Measurements from ENCODE around the gene OR52I2. TPM values are rescaled to one million over a fixed set of nuclear protein-coding genes. Genes with fewer than 3 reads are reported as not detected.
A peak's percentile ranks its signal among the peaks of the same experiment; 100 is the strongest.

The OR52I2 gene
- total RNA-seq, 1 donor from 2014 or later = 0.49 TPM

DNA sequence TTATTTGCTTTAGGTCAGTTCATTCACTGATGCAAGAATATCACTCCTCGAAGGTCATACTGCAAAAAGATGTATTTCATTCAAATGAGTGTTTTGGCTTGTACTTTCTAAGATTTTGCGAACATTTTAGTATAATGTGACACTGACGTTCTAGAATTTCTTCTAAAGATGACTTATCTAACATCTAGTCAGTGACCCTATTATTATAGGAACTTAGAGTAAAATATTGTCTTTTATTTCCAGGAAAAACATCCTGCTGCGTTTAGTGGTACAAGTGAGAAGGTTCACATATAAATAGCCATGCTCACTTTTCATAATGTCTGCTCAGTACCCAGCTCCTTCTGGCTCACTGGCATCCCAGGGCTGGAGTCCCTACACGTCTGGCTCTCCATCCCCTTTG is 36.7 kb upstream of the OR52I2 start, which contains the start of gene OR52M1:
TSS of gene OR52M1 (plus strand) at position 301 of the 400 bp plus-strand sequence. CDS start at position 301, 0 bp downstream.
- H3K27ac Mint-ChIP-seq (ENCODE audit: unreplicated experiment) = no peak within 1 kb of the TSS
- no peaks in the 10 kb centered on the region for H3K27me3 Mint-ChIP-seq (ENCODE audit: unreplicated experiment)
- DNase-seq = no peak
- H3K9me3 Mint-ChIP-seq (ENCODE audit: unreplicated experiment) = no peaks in the 10 kb centered on the region
- TF ChIP-seq, protein P1, sequence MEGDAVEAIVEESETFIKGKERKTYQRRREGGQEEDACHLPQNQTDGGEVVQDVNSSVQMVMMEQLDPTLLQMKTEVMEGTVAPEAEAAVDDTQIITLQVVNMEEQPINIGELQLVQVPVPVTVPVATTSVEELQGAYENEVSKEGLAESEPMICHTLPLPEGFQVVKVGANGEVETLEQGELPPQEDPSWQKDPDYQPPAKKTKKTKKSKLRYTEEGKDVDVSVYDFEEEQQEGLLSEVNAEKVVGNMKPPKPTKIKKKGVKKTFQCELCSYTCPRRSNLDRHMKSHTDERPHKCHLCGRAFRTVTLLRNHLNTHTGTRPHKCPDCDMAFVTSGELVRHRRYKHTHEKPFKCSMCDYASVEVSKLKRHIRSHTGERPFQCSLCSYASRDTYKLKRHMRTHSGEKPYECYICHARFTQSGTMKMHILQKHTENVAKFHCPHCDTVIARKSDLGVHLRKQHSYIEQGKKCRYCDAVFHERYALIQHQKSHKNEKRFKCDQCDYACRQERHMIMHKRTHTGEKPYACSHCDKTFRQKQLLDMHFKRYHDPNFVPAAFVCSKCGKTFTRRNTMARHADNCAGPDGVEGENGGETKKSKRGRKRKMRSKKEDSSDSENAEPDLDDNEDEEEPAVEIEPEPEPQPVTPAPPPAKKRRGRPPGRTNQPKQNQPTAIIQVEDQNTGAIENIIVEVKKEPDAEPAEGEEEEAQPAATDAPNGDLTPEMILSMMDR (IDR thresholded peaks at IDR 0.05; ENCODE audit: partially characterized antibody, unreplicated experiment) = no peak
- no peak within 1 kb of the TSS for H3K4me3 Mint-ChIP-seq (ENCODE audit: unreplicated experiment)
- no peaks in the 10 kb centered on the region for H3K4me1 Mint-ChIP-seq (ENCODE audit: low read depth, unreplicated experiment)
- no peaks in the 10 kb centered on the region for H3K36me3 Mint-ChIP-seq (ENCODE audit: unreplicated experiment)

DNA sequence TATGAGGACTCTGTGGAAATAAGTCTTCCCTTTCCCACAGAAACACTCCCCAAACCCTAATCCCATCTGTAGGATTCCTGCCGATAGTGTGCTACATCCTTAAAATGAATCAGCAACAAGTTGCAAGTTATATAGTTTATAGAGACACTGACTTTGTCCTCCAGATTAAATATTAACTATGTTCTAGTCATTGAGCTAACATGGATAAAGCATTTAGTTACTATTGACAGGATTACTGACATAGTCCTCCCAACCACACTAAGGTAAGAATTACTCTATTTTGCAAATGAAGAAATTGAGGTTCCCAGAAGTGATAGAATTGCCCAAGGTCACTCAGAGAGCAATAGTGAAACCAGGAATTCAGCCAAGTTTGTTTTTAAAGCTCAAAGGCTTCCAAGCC is 34.7 kb upstream of the OR52I2 start:
- Mint-ChIP-seq H3K4me3 (ENCODE audit: unreplicated experiment) (no peak overlapping the region), H3K9me3 (ENCODE audit: unreplicated experiment) (no peaks in the 10 kb centered on the region), H3K27ac (ENCODE audit: unreplicated experiment) (no peak overlapping the region), H3K4me1 (ENCODE audit: low read depth, unreplicated experiment) (no peaks in the 10 kb centered on the region), H3K36me3 (ENCODE audit: unreplicated experiment) (no peaks in the 10 kb centered on the region), H3K27me3 (ENCODE audit: unreplicated experiment) (no peaks in the 10 kb centered on the region)
- no peak for DNase-seq
- TF ChIP-seq, protein P1 (IDR thresholded peaks at IDR 0.05; ENCODE audit: partially characterized antibody, unreplicated experiment) = no peak

DNA sequence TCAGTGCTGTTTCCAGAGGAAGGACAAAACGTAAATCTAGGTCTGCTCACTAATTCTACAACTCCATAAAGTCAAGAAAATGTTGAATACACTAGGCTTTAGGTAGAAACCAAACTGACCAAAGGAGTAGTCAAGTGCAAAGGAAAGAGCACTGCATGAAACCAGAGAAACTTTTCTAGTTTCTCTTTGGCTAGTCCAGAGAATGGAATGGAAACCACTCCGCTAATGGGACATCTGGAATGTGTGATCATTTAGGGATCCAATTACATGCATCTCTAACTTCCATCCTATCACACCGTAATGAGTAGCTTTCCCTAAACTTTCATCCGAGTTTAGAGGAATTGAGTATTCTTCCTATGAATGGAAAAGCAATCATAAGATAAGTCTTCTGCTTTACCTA is 34.1 kb upstream of the OR52I2 start:
- TF ChIP-seq, protein P1 (IDR thresholded peaks at IDR 0.05; ENCODE audit: partially characterized antibody, unreplicated experiment) = no peak
- no peak overlapping the region for H3K4me3 Mint-ChIP-seq (ENCODE audit: unreplicated experiment)
- no peak for DNase-seq
- no peaks in the 10 kb centered on the region for H3K4me1 Mint-ChIP-seq (ENCODE audit: low read depth, unreplicated experiment)
- H3K27me3 Mint-ChIP-seq (ENCODE audit: unreplicated experiment) = no peaks in the 10 kb centered on the region
- H3K27ac Mint-ChIP-seq (ENCODE audit: unreplicated experiment) = no peak overlapping the region
- no peaks in the 10 kb centered on the region for H3K36me3 Mint-ChIP-seq (ENCODE audit: unreplicated experiment)
- H3K9me3 Mint-ChIP-seq (ENCODE audit: unreplicated experiment) = no peaks in the 10 kb centered on the region

DNA sequence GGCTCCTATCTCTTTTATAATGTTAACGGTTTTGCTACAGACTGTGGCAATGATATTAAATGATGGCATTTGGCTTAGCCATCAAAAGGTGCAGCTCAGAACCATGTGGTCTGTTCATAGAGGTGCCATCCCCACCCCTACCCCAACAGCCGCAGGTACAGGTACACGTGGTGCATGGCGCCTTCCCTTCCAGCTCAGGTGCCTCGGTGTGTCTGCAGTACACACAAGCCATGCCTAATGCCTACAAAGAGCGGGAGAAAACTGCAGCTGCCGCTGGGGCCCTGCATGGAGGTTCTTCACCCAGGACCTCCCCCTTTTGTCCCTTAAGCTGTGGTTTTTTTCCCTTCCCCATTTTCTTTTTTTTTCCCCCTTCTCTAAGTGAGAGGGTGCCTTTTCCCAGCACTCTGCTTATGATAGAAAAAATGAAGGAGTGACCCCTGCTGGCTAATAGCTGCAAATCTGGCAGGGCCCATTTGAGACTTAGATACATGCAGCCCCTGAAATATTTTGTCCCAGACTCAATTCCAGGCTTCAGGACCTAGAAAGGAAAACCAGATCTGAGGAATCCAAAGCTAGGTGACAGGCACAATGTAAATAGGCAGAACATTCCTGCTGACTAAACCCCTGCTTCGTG is 30.1 kb upstream of the OR52I2 start:
- Mint-ChIP-seq H3K36me3 (ENCODE audit: unreplicated experiment) (no peaks in the 10 kb centered on the region), H3K27ac (ENCODE audit: unreplicated experiment) (no peak overlapping the region), H3K4me3 (ENCODE audit: unreplicated experiment) (no peak overlapping the region), H3K9me3 (ENCODE audit: unreplicated experiment) (no peaks in the 10 kb centered on the region), H3K4me1 (ENCODE audit: low read depth, unreplicated experiment) (peaks cover 2% of the 10 kb centered on the region), H3K27me3 (ENCODE audit: unreplicated experiment) (peaks cover 4% of the 10 kb centered on the region)
- TF ChIP-seq, protein P1 (IDR thresholded peaks at IDR 0.05; ENCODE audit: partially characterized antibody, unreplicated experiment) = peak; percentile 30
- DNase-seq = no peak

Measured in glutamatergic neuron (in vitro differentiated cells).